Measurements from ENCODE around the gene NT5DC3.

DNA sequence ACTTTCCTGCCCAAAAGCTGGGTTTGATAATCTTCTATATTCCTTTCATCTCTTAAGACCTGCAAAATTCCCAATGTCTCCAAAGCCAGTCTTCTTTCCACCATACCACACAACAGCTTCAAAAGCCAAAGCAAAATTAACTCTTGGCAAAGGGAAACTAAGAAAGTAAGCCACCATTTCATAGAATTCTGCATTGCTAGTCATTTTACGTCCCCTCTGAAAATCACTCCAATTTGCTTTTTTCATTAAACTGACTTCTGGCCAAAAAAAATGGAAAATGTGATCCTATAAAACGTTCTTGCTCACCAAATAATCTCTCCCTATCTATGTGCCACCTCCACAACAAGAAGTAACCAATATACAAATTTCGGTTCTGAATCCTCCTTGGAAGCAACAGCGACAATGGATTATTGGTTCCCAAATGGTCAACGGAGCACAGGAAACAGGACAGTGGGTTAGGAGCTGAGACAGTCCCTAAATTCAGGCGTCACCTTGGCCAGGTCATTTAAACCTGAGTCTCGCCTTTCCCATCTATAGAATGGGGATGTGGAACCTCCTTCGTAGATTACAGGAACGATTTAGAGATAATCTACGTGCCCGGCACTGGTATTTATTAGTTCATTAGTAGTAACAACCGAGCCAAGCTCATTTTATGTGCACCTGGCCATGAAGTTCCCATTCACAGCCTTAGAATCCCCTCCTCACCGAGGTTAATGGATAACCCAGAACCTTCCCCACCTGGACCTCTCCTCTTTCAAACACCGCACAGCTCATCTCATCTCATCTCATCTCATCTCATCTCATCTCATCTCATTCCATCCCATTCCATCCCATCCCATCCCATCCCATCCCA, 1.2 kb downstream of the NT5DC3 start:
- TF ChIP-seq, protein P1, sequence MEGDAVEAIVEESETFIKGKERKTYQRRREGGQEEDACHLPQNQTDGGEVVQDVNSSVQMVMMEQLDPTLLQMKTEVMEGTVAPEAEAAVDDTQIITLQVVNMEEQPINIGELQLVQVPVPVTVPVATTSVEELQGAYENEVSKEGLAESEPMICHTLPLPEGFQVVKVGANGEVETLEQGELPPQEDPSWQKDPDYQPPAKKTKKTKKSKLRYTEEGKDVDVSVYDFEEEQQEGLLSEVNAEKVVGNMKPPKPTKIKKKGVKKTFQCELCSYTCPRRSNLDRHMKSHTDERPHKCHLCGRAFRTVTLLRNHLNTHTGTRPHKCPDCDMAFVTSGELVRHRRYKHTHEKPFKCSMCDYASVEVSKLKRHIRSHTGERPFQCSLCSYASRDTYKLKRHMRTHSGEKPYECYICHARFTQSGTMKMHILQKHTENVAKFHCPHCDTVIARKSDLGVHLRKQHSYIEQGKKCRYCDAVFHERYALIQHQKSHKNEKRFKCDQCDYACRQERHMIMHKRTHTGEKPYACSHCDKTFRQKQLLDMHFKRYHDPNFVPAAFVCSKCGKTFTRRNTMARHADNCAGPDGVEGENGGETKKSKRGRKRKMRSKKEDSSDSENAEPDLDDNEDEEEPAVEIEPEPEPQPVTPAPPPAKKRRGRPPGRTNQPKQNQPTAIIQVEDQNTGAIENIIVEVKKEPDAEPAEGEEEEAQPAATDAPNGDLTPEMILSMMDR (CRISPR knock-in tag; IDR thresholded peaks at IDR 0.05) = no peak
- TF ChIP-seq, protein P2, sequence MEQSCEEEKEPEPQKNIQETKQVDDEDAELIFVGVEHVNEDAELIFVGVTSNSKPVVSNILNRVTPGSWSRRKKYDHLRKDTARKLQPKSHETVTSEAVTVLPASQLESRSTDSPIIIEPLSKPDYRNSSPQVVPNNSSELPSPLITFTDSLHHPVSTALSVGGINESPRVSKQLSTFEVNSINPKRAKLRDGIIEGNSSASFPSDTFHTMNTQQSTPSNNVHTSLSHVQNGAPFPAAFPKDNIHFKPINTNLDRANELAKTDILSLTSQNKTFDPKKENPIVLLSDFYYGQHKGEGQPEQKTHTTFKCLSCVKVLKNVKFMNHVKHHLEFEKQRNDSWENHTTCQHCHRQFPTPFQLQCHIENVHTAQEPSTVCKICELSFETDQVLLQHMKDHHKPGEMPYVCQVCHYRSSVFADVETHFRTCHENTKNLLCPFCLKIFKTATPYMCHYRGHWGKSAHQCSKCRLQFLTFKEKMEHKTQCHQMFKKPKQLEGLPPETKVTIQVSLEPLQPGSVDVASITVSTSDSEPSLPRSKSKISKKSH (CRISPR knock-in tag; IDR thresholded peaks at IDR 0.05; ENCODE audit: borderline replicate concordance) = no peak
- TF ChIP-seq ZNF205 (CRISPR knock-in tag; IDR thresholded peaks at IDR 0.05) = no peak

All from HepG2 (cell line).